Activated CD8-positive, alpha-beta T cell treated with anti-CD3 and anti-CD28 coated beads for 36 hours (primary cell): ENCODE results near the gene LGALS3BP. TPM values are rescaled to one million over a fixed set of nuclear protein-coding genes. Genes with fewer than 3 reads are reported as not detected.

Source experiments
- ATAC-seq: fragments of 200-7000 bp; cut with Tn5 transposase; one replicate; pipeline ENCODE4 v1.10.0; 2021; ENCODE audit warnings: mild to moderate bottlenecking, moderate library complexity
- CTCF ChIA-PET: fragments of 350-600 bp; sonication (Branson Sonifier 250); formaldehyde crosslinking; loops from one replicate; lab custom pipeline; 2021; ENCODE audit warnings: antibody characterized with exemption; lab: Charles Lee
- POLR2A ChIA-PET: fragments of 350-600 bp; sonication (Branson Sonifier 250); formaldehyde crosslinking; loops from one replicate; lab custom pipeline; 2021; ENCODE audit warnings: antibody characterized with exemption; lab: Charles Lee
- DNase-seq: peaks from one replicate; pipeline ENCODE4 v3.0.0-alpha.2; 2020
- H3K27ac Mint-ChIP-seq: one replicate; pipeline ENCODE4 v1.8.0; 2021; ENCODE audit warnings: mild to moderate bottlenecking, mixed read lengths
- H3K27me3 Mint-ChIP-seq: one replicate; pipeline ENCODE4 v1.8.0; 2021; ENCODE audit warnings: mixed read lengths
- H3K36me3 Mint-ChIP-seq: one replicate; pipeline ENCODE4 v1.8.0; 2021; ENCODE audit warnings: low read depth, mixed read lengths
- H3K4me1 Mint-ChIP-seq: one replicate; pipeline ENCODE4 v1.8.0; 2021; ENCODE audit warnings: low read depth, mixed read lengths
- H3K4me3 Mint-ChIP-seq: one replicate; pipeline ENCODE4 v1.8.0; 2021; ENCODE audit warnings: mild to moderate bottlenecking, moderate library complexity, mixed read lengths
- H3K9me3 Mint-ChIP-seq: one replicate; pipeline ENCODE4 v1.8.0; 2021; ENCODE audit warnings: mixed read lengths
- CTCF ChIP-seq: fragments of 200-600 bp; IDR thresholded peaks from one replicate; pipeline ENCODE4 v1.8.0; 2022; ENCODE audit warnings: antibody characterized with exemption, mild to moderate bottlenecking
- intact Hi-C: fragments of 100-400 bp; cut with micrococcal nuclease; formaldehyde crosslinking; loops from one replicate; pipeline ENCODE4 v1.10.0; 2022
- total RNA-seq, 2 experiments: library from RNA; stranded (reverse); gene quantifications; one replicate each; pipeline ENCODE4 v1.2.3, GENCODE V29; 2021

LGALS3BP gene
- total RNA-seq, 2 experiments from 2014 or later: 41.4 to 50.8 TPM

GRCh38 chr17:78986649-78987328 lies 7.1 kb upstream of the LGALS3BP start:
- peak; percentile 56 for ATAC-seq
- ChIA-PET CTCF (interaction anchor here (1.5 to 2.2 kb wide), 3 partner anchors 16 to 57 kb away, joined by 3 to 16 read pairs (median 8); no protein-coding TSS in a partner anchor), POLR2A (no interaction called here)
- TF ChIP-seq CTCF: no peak
- H3K9me3 Mint-ChIP-seq: no peaks in the 10 kb centered on the region
- H3K36me3 Mint-ChIP-seq: peaks cover 11% of the 10 kb centered on the region
- H3K4me3 Mint-ChIP-seq: peak overlapping the region; percentile 45
- no peaks in the 10 kb centered on the region for H3K27me3 Mint-ChIP-seq
- H3K4me1 Mint-ChIP-seq: peaks cover 15% of the 10 kb centered on the region
- intact Hi-C loops: no loop called here
- no peak overlapping the region for H3K27ac Mint-ChIP-seq
- no peak for DNase-seq

- TF ChIP-seq CTCF: peak; percentile 50
- ATAC-seq (peak; percentile 80), DNase-seq (peak; percentile 57)
- H3K36me3 Mint-ChIP-seq: peaks cover 7% of the 10 kb centered on the region
- ChIA-PET POLR2A (interaction anchor here (0.8 kb wide), 1 partner anchor 48 kb away, joined by 3 read pairs; no protein-coding TSS in a partner anchor), CTCF (interaction anchor here (1.0 to 2.2 kb wide), 4 partner anchors 15 to 81 kb away, joined by 3 to 16 read pairs (median 6); no protein-coding TSS in a partner anchor)
- H3K4me3 Mint-ChIP-seq: peak overlapping the region; percentile 45
- peaks cover 15% of the 10 kb centered on the region for H3K4me1 Mint-ChIP-seq
- intact Hi-C loops: no loop called here
- H3K27me3 Mint-ChIP-seq: no peaks in the 10 kb centered on the region
- H3K27ac Mint-ChIP-seq: no peak overlapping the region
- H3K9me3 Mint-ChIP-seq: no peaks in the 10 kb centered on the region
Observed at GRCh38 chr17:78986048-78986648, 6.4 kb upstream of the LGALS3BP start.

- DNase-seq (no peak), ATAC-seq (no peak)
- Mint-ChIP-seq H3K4me3 (no peak overlapping the region), H3K27me3 (no peaks in the 10 kb centered on the region), H3K36me3 (peaks cover 3% of the 10 kb centered on the region), H3K4me1 (peaks cover 15% of the 10 kb centered on the region), H3K9me3 (no peaks in the 10 kb centered on the region), H3K27ac (no peak overlapping the region)
- TF ChIP-seq CTCF: no peak
- ChIA-PET POLR2A (interaction anchor here (0.8 kb wide), 1 partner anchor 47 kb away, joined by 3 read pairs; no protein-coding TSS in a partner anchor), CTCF (interaction anchor here (1.0 to 2.2 kb wide), 4 partner anchors 14 to 82 kb away, joined by 3 to 16 read pairs (median 6); no protein-coding TSS in a partner anchor)
- intact Hi-C loops: no loop called here
Observed at GRCh38 chr17:78985395-78985794, 5.7 kb upstream of the LGALS3BP start.

- POLR2A ChIA-PET: interaction anchor here (0.6 kb wide), 1 partner anchor 135 kb away, joined by 3 read pairs; no protein-coding TSS in a partner anchor
- CTCF ChIA-PET: interaction anchor here (1.0 to 2.4 kb wide), 6 partner anchors 10 to 129 kb away, joined by 3 to 22 read pairs (median 3); no protein-coding TSS in a partner anchor
- H3K27ac Mint-ChIP-seq: no peak overlapping the region
- no peaks in the 10 kb centered on the region for H3K9me3 Mint-ChIP-seq
- no peak overlapping the region for H3K4me3 Mint-ChIP-seq
- intact Hi-C loops: no loop called here
- H3K4me1 Mint-ChIP-seq: peaks cover 15% of the 10 kb centered on the region
- no peak for TF ChIP-seq CTCF
- no peaks in the 10 kb centered on the region for H3K27me3 Mint-ChIP-seq
- DNase-seq (no peak), ATAC-seq (no peak)
- H3K36me3 Mint-ChIP-seq: no peaks in the 10 kb centered on the region
Observed at GRCh38 chr17:78981010-78981888, 1.5 kb upstream of the LGALS3BP start.
